GM19452 (cell line): ENCODE data around the gene EFTUD2.

ENCODE experiments used
- ATAC-seq: cut with Tn5 transposase; IDR thresholded peaks from one replicate; pipeline ENCODE4 v1.9.1; 2021; ENCODE audit not compliant: unreplicated experiment

EFTUD2 gene

GRCh38 chr17:44889003-44889402, 10.2 kb downstream of the EFTUD2 start:
- ATAC-seq, result no peak

GRCh38 chr17:44887971-44888954, 11.0 kb downstream of the EFTUD2 start:
- ATAC-seq, result no peak

- ATAC-seq, result no peak
Measured at GRCh38 chr17:44887016-44887415, 12.2 kb downstream of the EFTUD2 start.

GRCh38 chr17:44884941-44885340, 14.3 kb downstream of the EFTUD2 start:
- ATAC-seq, result no peak

- ATAC-seq, result no peak
Measured at GRCh38 chr17:44881145-44881544, 18.1 kb downstream of the EFTUD2 start.

GRCh38 chr17:44880062-44880461, 19.2 kb downstream of the EFTUD2 start:
- no peak for ATAC-seq

GRCh38 chr17:44879376-44879775, 19.9 kb downstream of the EFTUD2 start:
- ATAC-seq, result no peak

GRCh38 chr17:44878627-44879221, 20.5 kb downstream of the EFTUD2 start:
- no peak for ATAC-seq

GRCh38 chr17:44877121-44877520, 22.1 kb downstream of the EFTUD2 start:
- ATAC-seq, result no peak

GRCh38 chr17:44875761-44876160, 23.5 kb downstream of the EFTUD2 start:
- ATAC-seq, result no peak

GRCh38 chr17:44872131-44872768, 27.0 kb downstream of the EFTUD2 start:
- ATAC-seq, result no peak

- ATAC-seq, result no peak
Measured at GRCh38 chr17:44871556-44871955, 27.7 kb downstream of the EFTUD2 start.

- ATAC-seq, result no peak
Measured at GRCh38 chr17:44867841-44868240, 31.4 kb downstream of the EFTUD2 start.

GRCh38 chr17:44865931-44866330, 33.3 kb downstream of the EFTUD2 start:
- ATAC-seq, result no peak

GRCh38 chr17:44865231-44865660, 34.0 kb downstream of the EFTUD2 start:
- no peak for ATAC-seq

- no peak for ATAC-seq
Measured at GRCh38 chr17:44864831-44865230, 34.4 kb downstream of the EFTUD2 start.

GRCh38 chr17:44863061-44863918, 36.0 kb downstream of the EFTUD2 start:
- no peak for ATAC-seq

- no peak for ATAC-seq
Measured at GRCh38 chr17:44862278-44862914, 36.8 kb downstream of the EFTUD2 start.

GRCh38 chr17:44859701-44860100, 39.5 kb downstream of the EFTUD2 start:
- ATAC-seq, result no peak

- ATAC-seq, result no peak
Measured at GRCh38 chr17:44854192-44854591, 45.1 kb downstream of the EFTUD2 start.
